Mesothelial cell of epicardium (in vitro differentiated cells): Measurements from ENCODE around the gene ZNF610. TPM values are rescaled to one million over a fixed set of nuclear protein-coding genes. Genes with fewer than 3 reads are reported as not detected.
"Not testable (repeated sequence)": the region's sequence is repeated elsewhere in the genome, so short reads cannot be mapped to it uniquely, and the experiment has no call there.

Experiments used
- DNase-seq, 2 experiments: peaks; one replicate each; pipeline ENCODE4 v3.0.0; 2021; ENCODE audit warnings: low spot score in 2 of 2; ENCODE audit not compliant: unreplicated experiment in 2 of 2
- H3K27ac Mint-ChIP-seq: 2 replicates; pipeline ENCODE4 v1.8.0; 2021; ENCODE audit warnings: mixed read lengths
- H3K27me3 Mint-ChIP-seq: 2 replicates; pipeline ENCODE4 v1.8.0; 2021; ENCODE audit warnings: low read depth, mixed read lengths
- H3K36me3 Mint-ChIP-seq: 2 replicates; pipeline ENCODE4 v1.8.0; 2021; ENCODE audit warnings: mixed read lengths
- H3K4me1 Mint-ChIP-seq: 2 replicates; pipeline ENCODE4 v1.8.0; 2021; ENCODE audit warnings: mixed read lengths
- H3K4me3 Mint-ChIP-seq: 2 replicates; pipeline ENCODE4 v1.8.0; 2021; ENCODE audit warnings: mild to moderate bottlenecking, moderate library complexity, mixed read lengths
- H3K9me3 Mint-ChIP-seq: 2 replicates; pipeline ENCODE4 v1.8.0; 2021; ENCODE audit warnings: mixed read lengths
- total RNA-seq: library from RNA; stranded (reverse); gene quantifications from 3 replicates; pipeline ENCODE4 v1.2.1, GENCODE V29; 2021
- TF ChIP-seq, protein P1 (sequence below): fragments of 200-600 bp; sonication (generic); IDR thresholded peaks from one replicate; pipeline ENCODE4 v1.5.0; 2021; ENCODE audit warnings: antibody characterized with exemption; ENCODE audit not compliant: unreplicated experiment

ZNF610 gene
- total RNA-seq, 1 donor from 2014 or later: 16.0 TPM

DNA sequence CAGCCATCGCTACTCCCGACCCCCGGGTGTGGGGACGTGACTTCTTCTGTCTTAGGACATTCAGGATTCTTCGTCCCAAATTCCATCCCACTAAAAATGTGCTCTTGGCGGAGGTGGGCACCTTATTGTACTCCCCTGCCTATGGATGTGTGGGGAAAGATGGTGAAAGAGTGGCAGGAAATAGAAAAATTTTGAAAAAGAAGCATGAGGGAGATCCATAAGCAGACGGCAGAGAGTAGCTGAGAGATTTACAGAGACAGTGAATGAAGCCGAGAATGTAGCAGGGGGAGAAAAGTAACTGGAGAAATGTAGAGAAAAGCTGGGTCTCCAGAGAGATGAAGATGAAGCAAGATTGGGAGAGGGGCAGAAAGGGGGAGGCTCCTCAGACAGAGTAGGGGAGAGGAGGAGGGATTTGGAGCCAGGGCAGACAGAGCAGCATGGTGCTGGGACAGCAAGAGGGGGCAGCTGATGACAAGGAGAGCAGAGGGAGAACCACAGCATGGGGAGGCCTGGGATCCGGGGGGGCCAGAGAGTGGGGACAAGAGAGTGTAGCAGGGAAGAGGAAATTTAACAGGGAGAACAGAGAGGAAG is 843 bp downstream of the ZNF610 start:
- Mint-ChIP-seq H3K9me3 (peaks cover 18% of the 10 kb centered on the region), H3K27me3 (no peaks in the 10 kb centered on the region), H3K4me3 (peak overlapping the region; percentile 94), H3K36me3 (peaks cover 21% of the 10 kb centered on the region), H3K4me1 (peaks cover 12% of the 10 kb centered on the region), H3K27ac (peak overlapping the region; percentile 98)
- TF ChIP-seq, protein P1, sequence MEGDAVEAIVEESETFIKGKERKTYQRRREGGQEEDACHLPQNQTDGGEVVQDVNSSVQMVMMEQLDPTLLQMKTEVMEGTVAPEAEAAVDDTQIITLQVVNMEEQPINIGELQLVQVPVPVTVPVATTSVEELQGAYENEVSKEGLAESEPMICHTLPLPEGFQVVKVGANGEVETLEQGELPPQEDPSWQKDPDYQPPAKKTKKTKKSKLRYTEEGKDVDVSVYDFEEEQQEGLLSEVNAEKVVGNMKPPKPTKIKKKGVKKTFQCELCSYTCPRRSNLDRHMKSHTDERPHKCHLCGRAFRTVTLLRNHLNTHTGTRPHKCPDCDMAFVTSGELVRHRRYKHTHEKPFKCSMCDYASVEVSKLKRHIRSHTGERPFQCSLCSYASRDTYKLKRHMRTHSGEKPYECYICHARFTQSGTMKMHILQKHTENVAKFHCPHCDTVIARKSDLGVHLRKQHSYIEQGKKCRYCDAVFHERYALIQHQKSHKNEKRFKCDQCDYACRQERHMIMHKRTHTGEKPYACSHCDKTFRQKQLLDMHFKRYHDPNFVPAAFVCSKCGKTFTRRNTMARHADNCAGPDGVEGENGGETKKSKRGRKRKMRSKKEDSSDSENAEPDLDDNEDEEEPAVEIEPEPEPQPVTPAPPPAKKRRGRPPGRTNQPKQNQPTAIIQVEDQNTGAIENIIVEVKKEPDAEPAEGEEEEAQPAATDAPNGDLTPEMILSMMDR: no peak
- no peak for DNase-seq

GRCh38 chr19:52339022-52339421 is 3.0 kb downstream of the ZNF610 start:
- H3K9me3 Mint-ChIP-seq, DNase-seq, H3K4me3 Mint-ChIP-seq, H3K27me3 Mint-ChIP-seq: not testable (repeated sequence)
- Mint-ChIP-seq H3K27ac (peak overlapping the region; percentile 18), H3K36me3 (peaks cover 11% of the 10 kb centered on the region), H3K4me1 (peaks cover 19% of the 10 kb centered on the region)

DNA sequence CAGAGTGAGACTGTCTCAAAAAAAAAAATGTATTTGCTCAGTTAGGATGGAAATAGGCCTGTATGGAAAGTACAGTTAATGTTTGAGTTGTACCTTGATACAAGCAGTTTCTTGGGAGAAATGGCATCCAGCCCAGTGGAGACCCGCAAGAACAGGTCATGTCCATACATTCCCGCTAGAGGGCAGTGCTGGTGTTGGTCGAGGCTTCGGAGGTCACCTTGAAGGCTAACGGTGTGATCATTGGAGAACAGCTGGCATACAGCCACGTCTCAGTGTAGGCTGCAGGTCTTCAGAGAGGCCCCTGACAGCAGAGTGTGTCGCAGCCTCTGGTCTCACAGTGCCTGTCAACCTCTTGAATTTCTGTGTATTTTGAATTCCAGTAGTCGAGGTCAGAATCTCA is 7.5 kb downstream of the ZNF610 start:
- H3K27ac Mint-ChIP-seq: peak overlapping the region; percentile 82
- H3K4me3 Mint-ChIP-seq: no peak overlapping the region
- TF ChIP-seq, protein P1: peak; percentile 77
- H3K36me3 Mint-ChIP-seq: peaks cover 21% of the 10 kb centered on the region
- DNase-seq: peak; percentile 53 to 74
- H3K27me3 Mint-ChIP-seq: no peaks in the 10 kb centered on the region
- H3K4me1 Mint-ChIP-seq: peaks cover 10% of the 10 kb centered on the region
- no peaks in the 10 kb centered on the region for H3K9me3 Mint-ChIP-seq

DNA sequence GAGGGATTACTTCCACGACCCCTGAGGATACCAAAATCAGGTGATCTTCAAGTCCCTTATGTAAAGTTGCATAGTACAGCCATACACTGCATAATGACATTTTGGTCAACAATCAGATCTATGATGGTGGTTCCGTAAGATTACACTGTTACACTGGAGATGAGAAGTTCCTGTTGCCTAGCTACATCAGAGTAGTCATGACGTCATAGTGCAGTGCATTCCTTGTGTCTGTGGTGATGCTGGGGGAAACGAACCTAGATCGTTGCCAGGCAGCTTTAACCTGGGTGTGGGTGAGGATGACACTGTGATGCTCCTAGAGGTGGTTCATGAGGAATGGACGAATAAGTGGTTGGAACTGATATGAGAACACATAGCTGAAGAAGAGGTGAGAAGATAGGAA is 9.1 kb downstream of the ZNF610 start:
- no peak for DNase-seq
- TF ChIP-seq, protein P1: no peak
- no peak overlapping the region for H3K27ac Mint-ChIP-seq
- peaks cover 32% of the 10 kb centered on the region for H3K36me3 Mint-ChIP-seq
- no peaks in the 10 kb centered on the region for H3K27me3 Mint-ChIP-seq
- no peaks in the 10 kb centered on the region for H3K9me3 Mint-ChIP-seq
- no peak overlapping the region for H3K4me3 Mint-ChIP-seq
- H3K4me1 Mint-ChIP-seq: peaks cover 10% of the 10 kb centered on the region

GRCh38 chr19:52351512-52351911 is 15.5 kb downstream of the ZNF610 start:
- no peak overlapping the region for H3K4me3 Mint-ChIP-seq
- H3K27ac Mint-ChIP-seq: no peak overlapping the region
- no peaks in the 10 kb centered on the region for H3K4me1 Mint-ChIP-seq
- no peak for DNase-seq
- TF ChIP-seq, protein P1: no peak
- no peaks in the 10 kb centered on the region for H3K27me3 Mint-ChIP-seq
- H3K36me3 Mint-ChIP-seq: peaks cover 72% of the 10 kb centered on the region
- peaks cover 31% of the 10 kb centered on the region for H3K9me3 Mint-ChIP-seq

DNA sequence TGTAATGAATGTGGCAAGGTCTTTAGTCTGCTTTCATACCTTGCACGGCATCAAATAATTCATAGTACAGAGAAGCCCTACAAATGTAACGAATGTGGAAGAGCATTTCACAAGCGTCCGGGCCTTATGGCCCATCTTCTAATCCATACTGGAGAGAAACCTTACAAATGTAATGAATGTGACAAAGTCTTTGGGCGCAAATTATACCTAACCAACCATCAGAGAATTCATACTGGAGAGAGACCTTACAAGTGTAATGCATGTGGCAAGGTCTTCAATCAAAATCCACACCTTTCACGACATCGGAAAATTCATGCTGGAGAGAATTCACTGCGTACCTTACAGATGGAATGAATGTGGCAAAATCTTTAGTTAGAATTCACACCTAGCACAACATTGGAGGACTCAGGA is 30.4 kb downstream of the ZNF610 start:
- H3K36me3 Mint-ChIP-seq: peaks cover 78% of the 10 kb centered on the region
- no peak for DNase-seq
- H3K4me1 Mint-ChIP-seq: no peaks in the 10 kb centered on the region
- H3K27ac Mint-ChIP-seq: no peak overlapping the region
- TF ChIP-seq, protein P1: no peak
- H3K9me3 Mint-ChIP-seq: peaks cover 60% of the 10 kb centered on the region
- H3K4me3 Mint-ChIP-seq: no peak overlapping the region
- no peaks in the 10 kb centered on the region for H3K27me3 Mint-ChIP-seq
